Effector CD8-positive, alpha-beta T cell (primary cell): Measurements from ENCODE around the gene KCNE5.
"Not testable (repeated sequence)": the region's sequence is repeated elsewhere in the genome, so short reads cannot be mapped to it uniquely, and the experiment has no call there.

Experiments
- DNase-seq: peaks from one replicate; lab custom pipeline; 2025; lab: John Stamatoyannopoulos, UW
- total RNA-seq, 4 experiments: gene quantifications; one replicate each; lab custom pipeline; 2026; lab: John Stamatoyannopoulos, UW

Gene KCNE5
- total RNA-seq: 0 to 0.78 (median 0.18) reads per million in 4 experiments

GRCh38 chrX:109624641-109625616 is at the start of gene KCNE5:
Gene KCNE5 (minus strand): TSS chrX:109625172. CDS start chrX:109625020, 152 bp downstream.
- no peak for DNase-seq

DNA sequence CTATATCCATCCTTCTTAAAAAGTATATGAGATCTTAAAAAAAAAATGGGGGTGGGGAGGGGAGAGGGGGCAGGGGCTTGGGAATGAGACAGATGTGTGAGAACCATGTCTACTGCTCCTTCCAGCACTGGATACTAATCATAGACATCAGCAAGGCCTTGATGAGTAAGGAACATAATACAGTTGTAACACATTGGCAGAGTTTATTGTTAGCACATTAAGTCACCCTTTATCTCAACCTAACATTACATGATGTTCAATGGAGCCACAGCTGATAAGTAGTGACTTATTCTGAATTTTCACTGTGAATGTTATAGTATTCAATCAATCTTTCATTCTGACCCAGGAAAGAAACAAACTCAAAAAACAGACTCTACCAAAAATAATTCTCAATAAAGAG is 47.3 kb upstream of the KCNE5 start:
- no peak for DNase-seq

- not testable (repeated sequence) for DNase-seq
These were observed 46.2 kb upstream of the KCNE5 start for GRCh38 chrX:109671170-109671569.

DNA sequence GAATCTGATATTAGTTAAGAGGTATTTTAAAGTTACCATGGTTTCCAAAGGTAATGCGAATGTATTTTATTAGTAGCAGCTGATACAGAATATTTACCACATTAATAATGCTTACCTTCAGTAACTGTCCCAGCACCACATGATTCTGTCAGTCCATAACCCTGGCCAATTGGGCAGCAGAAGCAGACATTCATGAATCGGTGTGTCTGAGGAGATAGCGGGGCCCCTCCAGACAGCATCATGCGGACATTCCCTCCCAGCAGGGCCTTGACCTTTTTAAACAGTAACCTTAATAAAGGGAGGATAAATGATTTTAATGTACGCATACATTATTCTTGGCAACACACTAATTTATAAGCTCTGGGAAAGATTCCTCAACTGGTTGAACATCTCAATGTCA is 43.0 kb upstream of the KCNE5 start:
- no peak for DNase-seq

GRCh38 chrX:109660435-109661143 is 35.6 kb upstream of the KCNE5 start:
- DNase-seq: no peak

DNA sequence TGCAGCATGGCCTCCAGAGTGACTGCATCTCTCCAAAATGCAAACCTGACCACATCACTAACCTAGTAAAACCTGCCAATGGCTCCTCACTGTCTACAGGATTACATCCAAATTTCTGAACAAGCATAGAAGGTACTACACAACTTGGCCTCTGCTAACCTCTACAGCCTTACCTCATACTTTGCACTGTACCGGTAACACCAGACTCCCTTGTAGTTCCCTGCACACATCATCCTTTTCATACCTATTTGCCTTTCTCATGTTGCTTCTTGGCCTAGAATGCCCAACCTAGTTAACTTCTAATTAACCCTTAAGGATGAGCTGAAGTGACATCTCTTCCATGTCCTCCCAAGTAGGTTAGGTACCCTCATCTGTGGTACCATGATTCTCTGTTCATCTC is 33.4 kb upstream of the KCNE5 start:
- no peak for DNase-seq

- not testable (repeated sequence) for DNase-seq
These were observed 32.4 kb upstream of the KCNE5 start for GRCh38 chrX:109657364-109657763.

- DNase-seq: no peak
These were observed 31.8 kb upstream of the KCNE5 start for GRCh38 chrX:109656774-109657173.

- DNase-seq: no peak
These were observed 30.7 kb upstream of the KCNE5 start for GRCh38 chrX:109655502-109656201.

GRCh38 chrX:109654516-109655109 is 29.6 kb upstream of the KCNE5 start:
- no peak for DNase-seq

DNA sequence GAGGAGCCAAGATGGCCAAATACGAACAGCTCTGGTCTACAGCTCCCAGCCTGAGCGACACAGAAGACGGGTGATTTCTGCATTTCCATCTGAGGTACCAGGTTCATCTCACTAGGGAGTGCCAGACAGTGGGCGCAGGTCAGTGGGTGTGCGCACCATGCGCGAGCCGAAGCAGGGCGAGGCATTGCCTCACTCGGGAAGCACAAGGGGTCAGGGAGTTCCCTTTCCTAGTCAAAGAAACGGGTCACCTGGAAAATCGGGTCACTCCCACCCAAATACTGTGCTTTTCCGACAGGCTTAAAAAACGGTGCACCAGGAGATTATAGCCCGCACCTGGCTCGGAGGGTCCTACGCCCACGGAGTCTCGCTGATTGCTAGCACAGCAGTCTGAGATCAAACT is 19.7 kb upstream of the KCNE5 start:
- not testable (repeated sequence) for DNase-seq

- no peak for DNase-seq
These were observed 18.7 kb upstream of the KCNE5 start for GRCh38 chrX:109643687-109644086.

DNA sequence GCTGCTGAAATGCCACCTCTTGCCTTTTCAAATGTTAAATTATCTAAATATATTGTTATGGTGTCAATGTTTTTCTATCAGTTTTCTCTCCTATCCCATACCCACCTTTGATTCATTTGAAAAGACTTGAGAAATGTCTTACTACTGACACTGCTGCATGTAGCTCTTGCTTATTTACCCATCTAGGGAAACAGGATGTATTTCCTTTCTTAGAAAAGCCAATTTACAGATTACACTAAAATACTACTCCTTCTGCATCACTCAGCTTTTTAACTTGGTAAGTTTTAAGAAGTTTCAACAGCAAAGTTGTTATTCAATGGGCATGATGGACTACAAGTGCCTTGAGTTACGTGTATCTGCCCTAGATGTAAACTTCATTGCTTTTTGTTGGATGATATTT is 13.2 kb upstream of the KCNE5 start:
- DNase-seq: no peak

- not testable (repeated sequence) for DNase-seq
These were observed 12.5 kb upstream of the KCNE5 start for GRCh38 chrX:109637477-109637876.

GRCh38 chrX:109635146-109635545 is 10.2 kb upstream of the KCNE5 start:
- no peak for DNase-seq

- no peak for DNase-seq
These were observed 8.0 kb upstream of the KCNE5 start for GRCh38 chrX:109632906-109633504.

GRCh38 chrX:109629310-109629709 is 4.3 kb upstream of the KCNE5 start:
- DNase-seq: no peak

GRCh38 chrX:109626637-109627036 is 1.7 kb upstream of the KCNE5 start:
- DNase-seq: no peak

DNA sequence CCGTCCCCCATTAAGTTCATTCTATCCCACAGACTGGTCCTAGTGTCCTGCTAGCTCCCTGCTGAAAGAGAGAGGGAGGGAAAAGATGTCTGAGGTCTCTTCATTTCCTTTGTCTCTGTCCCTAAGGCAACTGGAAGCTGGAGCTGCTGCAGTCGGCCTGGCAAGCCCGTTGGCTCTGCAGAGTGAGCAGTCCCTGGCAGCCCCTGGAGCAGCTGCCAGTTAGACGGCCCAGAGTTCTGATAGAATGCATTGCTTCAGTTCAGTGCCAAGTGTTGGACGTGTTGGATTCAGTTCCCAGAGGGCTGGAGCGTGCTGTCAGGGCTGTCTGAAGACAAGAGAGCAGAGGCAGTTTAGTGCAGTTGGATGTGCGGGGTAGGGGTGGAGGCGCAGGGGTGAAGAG is 975 bp downstream of the KCNE5 start:
- no peak for DNase-seq

- DNase-seq: no peak
These were observed 2.7 kb downstream of the KCNE5 start for GRCh38 chrX:109622270-109622669.

DNA sequence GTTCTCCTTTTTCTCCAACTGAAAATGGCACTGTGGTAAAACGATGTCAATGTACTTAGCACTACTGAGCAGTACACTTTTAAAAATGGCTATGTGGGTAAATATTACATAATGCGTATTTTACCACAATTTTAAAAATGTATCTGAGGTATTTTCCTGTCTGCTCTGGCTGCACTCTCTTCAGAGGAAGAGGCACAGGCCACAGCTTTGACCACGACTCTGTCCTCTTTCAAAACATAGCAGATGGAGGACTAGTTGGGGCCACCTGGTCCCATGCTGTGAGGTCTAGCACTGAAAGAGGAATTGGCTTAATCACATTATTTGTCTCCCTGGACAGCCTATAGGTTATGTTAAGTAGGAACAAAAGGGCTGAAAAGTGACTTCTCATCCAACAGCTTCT is 5.2 kb downstream of the KCNE5 start:
- no peak for DNase-seq
